ENCODE measurements around the gene DOCK7. TPM values are rescaled to one million over a fixed set of nuclear protein-coding genes. Genes with fewer than 3 reads are reported as not detected.
"Not testable (repeated sequence)": the region's sequence is repeated elsewhere in the genome, so short reads cannot be mapped to it uniquely, and the experiment has no call there.

Gene DOCK7
- total and polyA plus RNA-seq, 10 donors: 3.3 to 48.3 (median 30.3) TPM

DNA sequence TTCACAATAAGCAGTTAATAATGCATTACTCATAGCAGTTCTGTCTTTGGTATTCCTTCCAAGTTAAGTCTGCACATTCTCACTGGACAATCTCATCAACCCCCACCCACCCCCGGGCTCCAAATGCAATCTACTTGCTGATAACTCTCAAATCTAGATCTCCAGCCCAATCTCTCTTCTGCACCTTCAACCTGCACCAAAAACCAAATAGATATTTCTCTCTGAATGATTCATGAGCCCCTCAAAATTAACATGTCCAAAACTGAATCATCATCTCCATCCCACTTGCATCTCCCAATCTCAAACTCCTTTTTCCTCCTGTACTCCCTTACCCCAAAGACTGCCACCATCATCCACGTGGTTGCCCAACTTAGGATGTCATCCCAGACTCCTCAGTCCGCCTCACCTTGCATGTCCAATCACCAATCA, 2.7 kb downstream of the DOCK7 start:
- intact Hi-C loops (cut with DNase I; ENCODE audit: low total_unique reads): no loop called here
- H3K4me3 ChIP-seq: no peak overlapping the region
- H3K27ac ChIP-seq: no peak overlapping the region
- 79 to 89% (median 86%) methylated on average over 3 of the region's 3 CpGs for WGBS, 5 donors
- H3K27me3 ChIP-seq (replicated peaks in 1 of 7): peaks cover 0 to 8% (median 0%) of the 10 kb centered on the region in 7 donors
- DNase-seq: no peak
- H3K36me3 ChIP-seq: no peaks in the 10 kb centered on the region
- TF ChIP-seq, protein P1, sequence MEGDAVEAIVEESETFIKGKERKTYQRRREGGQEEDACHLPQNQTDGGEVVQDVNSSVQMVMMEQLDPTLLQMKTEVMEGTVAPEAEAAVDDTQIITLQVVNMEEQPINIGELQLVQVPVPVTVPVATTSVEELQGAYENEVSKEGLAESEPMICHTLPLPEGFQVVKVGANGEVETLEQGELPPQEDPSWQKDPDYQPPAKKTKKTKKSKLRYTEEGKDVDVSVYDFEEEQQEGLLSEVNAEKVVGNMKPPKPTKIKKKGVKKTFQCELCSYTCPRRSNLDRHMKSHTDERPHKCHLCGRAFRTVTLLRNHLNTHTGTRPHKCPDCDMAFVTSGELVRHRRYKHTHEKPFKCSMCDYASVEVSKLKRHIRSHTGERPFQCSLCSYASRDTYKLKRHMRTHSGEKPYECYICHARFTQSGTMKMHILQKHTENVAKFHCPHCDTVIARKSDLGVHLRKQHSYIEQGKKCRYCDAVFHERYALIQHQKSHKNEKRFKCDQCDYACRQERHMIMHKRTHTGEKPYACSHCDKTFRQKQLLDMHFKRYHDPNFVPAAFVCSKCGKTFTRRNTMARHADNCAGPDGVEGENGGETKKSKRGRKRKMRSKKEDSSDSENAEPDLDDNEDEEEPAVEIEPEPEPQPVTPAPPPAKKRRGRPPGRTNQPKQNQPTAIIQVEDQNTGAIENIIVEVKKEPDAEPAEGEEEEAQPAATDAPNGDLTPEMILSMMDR (IDR thresholded peaks at IDR 0.05 in 8 of 11, conservative IDR thresholded peaks at IDR 0.05 in 3 of 11): no peak
- TF ChIP-seq POLR2AphosphoS5 (IDR thresholded peaks at IDR 0.05): no peak
- H3K9me3 ChIP-seq: no peaks in the 10 kb centered on the region
- H3K4me1 ChIP-seq: peaks cover 18 to 52% (median 41%) of the 10 kb centered on the region in 6 donors

DNA sequence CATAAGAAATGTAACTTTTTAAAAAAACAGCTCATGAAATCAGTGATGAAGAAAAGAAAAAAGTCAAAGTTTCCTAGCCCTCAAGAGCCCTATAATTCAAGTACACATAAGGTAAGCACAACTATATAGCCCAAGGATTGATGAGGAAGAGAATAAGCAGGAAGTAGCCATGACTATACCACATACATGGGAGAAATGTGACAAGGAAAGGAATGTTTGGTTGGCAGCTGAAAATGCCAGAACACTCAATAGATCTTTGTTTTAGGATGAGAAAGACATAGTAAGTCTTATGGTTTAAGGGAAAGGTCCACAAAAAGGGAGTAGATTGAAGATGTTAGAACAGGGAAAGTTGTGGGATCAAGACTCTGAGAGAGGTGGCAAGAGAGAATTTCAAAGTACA, 5.7 kb downstream of the DOCK7 start:
- Histone ChIP-seq H3K36me3 (no peaks in the 10 kb centered on the region), H3K27ac (no peak overlapping the region), H3K4me3 (no peak overlapping the region), H3K4me1 (peaks cover 6 to 32% (median 22%) of the 10 kb centered on the region in 6 donors), H3K27me3 (replicated peaks in 1 of 7) (peaks cover 0 to 2% (median 0%) of the 10 kb centered on the region in 7 donors), H3K9me3 (no peaks in the 10 kb centered on the region)
- intact Hi-C loops (cut with DNase I; ENCODE audit: low total_unique reads): no loop called here
- DNase-seq: no peak
- TF ChIP-seq, protein P1 (IDR thresholded peaks at IDR 0.05 in 8 of 11, conservative IDR thresholded peaks at IDR 0.05 in 3 of 11): no peak
- TF ChIP-seq POLR2A (IDR thresholded peaks at IDR 0.05): no peak
- no peak for TF ChIP-seq POLR2AphosphoS5 (IDR thresholded peaks at IDR 0.05)

DNA sequence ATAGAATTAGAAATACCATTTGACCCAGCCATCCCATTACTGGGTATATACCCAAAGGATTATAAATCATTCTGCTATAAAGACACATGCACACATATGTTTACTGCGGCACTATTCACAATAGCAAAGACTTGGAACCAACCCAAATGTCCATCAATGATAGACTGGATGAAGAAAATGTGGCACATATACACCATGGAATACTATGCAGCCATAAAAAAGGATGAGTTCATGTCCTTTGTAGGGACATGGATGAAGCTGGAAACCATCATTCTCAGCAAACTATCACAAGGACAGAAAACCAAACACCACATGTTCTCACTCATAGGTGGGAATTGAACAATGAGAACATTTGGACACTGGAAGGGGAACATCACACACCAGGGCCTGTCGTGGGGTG, 7.2 kb downstream of the DOCK7 start:
- H3K27me3 ChIP-seq (replicated peaks in 1 of 7); intact Hi-C loops (cut with DNase I; ENCODE audit: low total_unique reads); H3K4me3 ChIP-seq; DNase-seq; H3K27ac ChIP-seq; H3K36me3 ChIP-seq; H3K9me3 ChIP-seq: not testable (repeated sequence)
- H3K4me1 ChIP-seq: peaks cover 0 to 24% (median 15%) of the 10 kb centered on the region in 6 donors
- WGBS, 5 donors: 64 to 100% (median 85%) methylated on average over 1 to 2 of the region's 2 CpGs

DNA sequence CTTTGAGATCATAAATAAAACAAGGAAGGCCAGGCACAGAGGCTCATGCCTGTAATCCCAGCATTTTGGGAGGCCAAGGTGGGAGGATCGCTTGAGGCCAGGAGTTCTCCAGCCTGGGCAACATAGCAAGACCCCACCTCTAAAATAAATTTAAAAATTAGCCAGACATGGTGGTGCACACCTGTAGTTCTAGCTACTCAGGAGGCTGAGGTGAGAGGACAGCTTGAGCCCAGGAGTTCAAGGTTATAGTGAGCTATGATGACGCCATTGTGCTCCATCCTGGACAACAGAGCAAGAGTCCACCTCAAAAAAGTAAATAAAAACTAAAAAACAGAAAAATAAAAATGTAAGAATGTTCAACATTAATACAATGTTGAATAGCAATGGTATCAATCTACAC, 10.4 kb downstream of the DOCK7 start:
- DNase-seq; H3K4me1 ChIP-seq; H3K4me3 ChIP-seq; H3K27me3 ChIP-seq (replicated peaks in 1 of 7); intact Hi-C loops (cut with DNase I; ENCODE audit: low total_unique reads); H3K27ac ChIP-seq; H3K36me3 ChIP-seq; H3K9me3 ChIP-seq: not testable (repeated sequence)
- 85 to 96% (median 88%) methylated on average over 2 of the region's 2 CpGs for WGBS, 5 donors

DNA sequence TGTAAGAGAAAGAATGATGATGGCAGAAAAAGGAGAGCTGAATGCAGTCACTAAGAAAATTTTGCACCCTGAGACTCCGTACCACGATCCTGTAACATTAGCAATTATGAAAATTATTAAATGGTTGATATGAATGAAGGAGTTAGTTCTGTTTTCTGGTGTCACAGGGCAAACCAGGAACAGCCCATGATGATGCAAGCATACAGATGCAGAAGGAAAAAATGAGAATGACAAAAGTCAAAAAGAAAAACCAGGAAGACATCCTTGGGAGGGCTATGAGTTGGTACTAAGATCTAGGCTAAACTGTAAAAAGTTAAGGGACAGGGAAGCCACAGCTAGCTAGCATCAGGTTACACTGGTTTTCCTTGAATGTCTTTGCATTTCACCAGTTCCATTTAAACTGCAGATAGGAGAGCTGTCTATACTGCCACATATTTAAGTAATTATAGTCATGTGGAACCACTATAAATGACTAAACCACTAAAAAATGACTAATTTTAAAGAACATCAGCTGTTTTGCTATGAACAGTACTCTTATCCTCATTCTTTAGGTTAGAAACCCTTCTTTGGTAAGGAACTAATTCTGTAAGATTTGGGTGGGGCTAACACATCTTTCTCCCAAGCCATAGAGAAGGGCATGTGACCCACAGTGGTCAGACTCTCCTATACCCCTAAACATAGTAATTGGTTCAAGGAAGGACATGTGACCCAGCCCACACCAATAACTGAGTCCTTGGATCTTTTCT, 11.4 kb downstream of the DOCK7 start:
- TF ChIP-seq POLR2A (IDR thresholded peaks at IDR 0.05) (no peak), POLR2AphosphoS5 (IDR thresholded peaks at IDR 0.05) (no peak)
- TF ChIP-seq, protein P1 (IDR thresholded peaks at IDR 0.05 in 8 of 11, conservative IDR thresholded peaks at IDR 0.05 in 3 of 11): no peak
- H3K27me3 ChIP-seq (replicated peaks in 1 of 7): no peaks in the 10 kb centered on the region
- intact Hi-C loops (cut with DNase I; ENCODE audit: low total_unique reads): no loop called here
- no peaks in the 10 kb centered on the region for H3K9me3 ChIP-seq
- peaks cover 0 to 8% (median 2%) of the 10 kb centered on the region in 6 donors for H3K4me1 ChIP-seq
- 50 to 81% (median 65%) methylated on average over 2 of the region's 2 CpGs for WGBS, 5 donors
- no peaks in the 10 kb centered on the region for H3K36me3 ChIP-seq
- no peak overlapping the region for H3K27ac ChIP-seq
- H3K4me3 ChIP-seq: no peak overlapping the region
- DNase-seq: no peak
